Keratinocyte (primary cell): ENCODE results near the gene BORCS5. TPM values are rescaled to one million over a fixed set of nuclear protein-coding genes. Genes with fewer than 3 reads are reported as not detected.
"Not testable (repeated sequence)": the region's sequence is repeated elsewhere in the genome, so short reads cannot be mapped to it uniquely, and the experiment has no call there.

Experiments used
- DNase-seq: peaks from one replicate; pipeline ENCODE4 v3.0.0-alpha.2; 2011; ENCODE audit warnings: low read depth, missing footprints, low spot score
- FAIRE-seq: peaks from 2 replicates; lab custom pipeline; 2011; peaks lifted over from hg19 to GRCh38; lab: Jason Lieb, UNC
- H2AFZ ChIP-seq: 2 replicates; pipeline ENCODE4 v1.6.0; 2012; ENCODE audit warnings: low read length, control low read depth, inconsistent platforms; ENCODE audit not compliant: control insufficient read depth
- H3K27ac ChIP-seq: 2 replicates; pipeline ENCODE4 v1.5.1; 2011; ENCODE audit warnings: low read length; ENCODE audit not compliant: control insufficient read depth, insufficient read depth
- H3K27me3 ChIP-seq: 3 replicates; pipeline ENCODE4 v1.6.0; 2011; ENCODE audit warnings: low read length; ENCODE audit not compliant: control insufficient read depth, insufficient read depth; ENCODE audit errors: extremely low read depth
- H3K36me3 ChIP-seq, 2 experiments: 2 replicates in 1 of 2; 3 replicates in 1 of 2; pipeline ENCODE4 v1.5.1; 2011; ENCODE audit warnings: low read length in 2 of 2, mild to moderate bottlenecking in 1 of 2; ENCODE audit not compliant: control insufficient read depth in 2 of 2, insufficient read depth in 2 of 2; ENCODE audit errors: extremely low read depth in 1 of 2
- H3K4me1 ChIP-seq: 3 replicates; pipeline ENCODE4 v1.5.1; 2011; ENCODE audit warnings: low read length; ENCODE audit not compliant: control insufficient read depth, insufficient read depth; ENCODE audit errors: extremely low read depth
- H3K4me2 ChIP-seq: 3 replicates; pipeline ENCODE4 v1.6.0; 2011; ENCODE audit warnings: low read depth, low read length; ENCODE audit not compliant: control insufficient read depth, insufficient read depth; ENCODE audit errors: extremely low read depth
- H3K4me3 ChIP-seq, 3 experiments: fragments of 200-600 bp in 1 of 3; sonication (generic) in 1 of 3; 2 replicates in 2 of 3; 3 replicates in 1 of 3; pipeline ENCODE4 v1.5.1; 2011 to 2016; ENCODE audit warnings: low read length in 3 of 3, mild to moderate bottlenecking in 3 of 3, control low read depth in 2 of 3, inconsistent platforms in 1 of 3, low read depth in 1 of 3, mixed read lengths in 1 of 3, mixed run types in 1 of 3, moderate library complexity in 1 of 3; ENCODE audit not compliant: control insufficient read depth in 2 of 3, insufficient read depth in 2 of 3; ENCODE audit errors: extremely low read depth in 1 of 3
- H3K79me2 ChIP-seq: 2 replicates; pipeline ENCODE4 v1.6.0; 2012; ENCODE audit warnings: low read length; ENCODE audit not compliant: control insufficient read depth, insufficient read depth
- H3K9ac ChIP-seq: 3 replicates; pipeline ENCODE4 v1.6.0; 2011; ENCODE audit warnings: low read length; ENCODE audit not compliant: control insufficient read depth, insufficient read depth; ENCODE audit errors: extremely low read depth
- H3K9me1 ChIP-seq: 3 replicates; pipeline ENCODE4 v1.6.0; 2011; ENCODE audit warnings: low read length; ENCODE audit not compliant: control insufficient read depth, insufficient read depth; ENCODE audit errors: extremely low read depth
- H3K9me3 ChIP-seq: 2 replicates; pipeline ENCODE4 v1.5.1; 2012; ENCODE audit warnings: low read depth, low read length; ENCODE audit not compliant: control insufficient read depth
- H4K20me1 ChIP-seq: 3 replicates; pipeline ENCODE4 v1.6.0; 2011; ENCODE audit warnings: low read length; ENCODE audit not compliant: control insufficient read depth, insufficient read depth; ENCODE audit errors: extremely low read depth
- EZH2 ChIP-seq: IDR thresholded peaks from one replicate; pipeline ENCODE4 v1.6.1; 2012; ENCODE audit warnings: inconsistent platforms, mild to moderate bottlenecking, low read length, moderate library complexity
- dilution Hi-C: fragments of 300-500 bp; cut with MboI; formaldehyde crosslinking; loops from one replicate; pipeline ENCODE4 v1.7.0; 2020; ENCODE audit warnings: low sequenced_read_pairs; ENCODE audit not compliant: extremely low pct_ligation_motif_present
- polyA plus RNA-seq, 5 experiments: library from polyadenylated mRNA; depleted of rRNA in 3 of 5; stranded (reverse) in 3 of 5; stranded (forward) in 1 of 5; unstranded in 1 of 5; fragments of >200 nt; gene quantifications; 1 replicate in 1 of 5; 2 replicates in 3 of 5; 3 replicates in 1 of 5; pipeline versions ENCODE4 v1.2.1 to v1.2.3, GENCODE V29; 2011 to 2012; ENCODE audit warnings: missing spikeins in 2 of 5, low read depth in 1 of 5, low replicate concordance in 1 of 5
- TF ChIP-seq, protein P1 (sequence below), 3 experiments: IDR thresholded peaks in 1 of 3; conservative IDR thresholded peaks in 1 of 3; optimal IDR thresholded peaks in 1 of 3; 2 replicates in 2 of 3; 3 replicates in 1 of 3; pipeline versions ENCODE3 to v1.5.1; 2011; ENCODE audit warnings: low read length in 3 of 3, mild to moderate bottlenecking in 3 of 3, moderate library complexity in 2 of 3, control low read depth in 1 of 3, inconsistent platforms in 1 of 3; ENCODE audit not compliant: insufficient read depth in 2 of 3; ENCODE audit errors: extremely low read depth in 1 of 3

The BORCS5 gene
- polyA plus RNA-seq, 1 donor (not counting 4 experiments of a cell fraction or from before 2014, with no cell fraction given): 5.4 TPM

DNA sequence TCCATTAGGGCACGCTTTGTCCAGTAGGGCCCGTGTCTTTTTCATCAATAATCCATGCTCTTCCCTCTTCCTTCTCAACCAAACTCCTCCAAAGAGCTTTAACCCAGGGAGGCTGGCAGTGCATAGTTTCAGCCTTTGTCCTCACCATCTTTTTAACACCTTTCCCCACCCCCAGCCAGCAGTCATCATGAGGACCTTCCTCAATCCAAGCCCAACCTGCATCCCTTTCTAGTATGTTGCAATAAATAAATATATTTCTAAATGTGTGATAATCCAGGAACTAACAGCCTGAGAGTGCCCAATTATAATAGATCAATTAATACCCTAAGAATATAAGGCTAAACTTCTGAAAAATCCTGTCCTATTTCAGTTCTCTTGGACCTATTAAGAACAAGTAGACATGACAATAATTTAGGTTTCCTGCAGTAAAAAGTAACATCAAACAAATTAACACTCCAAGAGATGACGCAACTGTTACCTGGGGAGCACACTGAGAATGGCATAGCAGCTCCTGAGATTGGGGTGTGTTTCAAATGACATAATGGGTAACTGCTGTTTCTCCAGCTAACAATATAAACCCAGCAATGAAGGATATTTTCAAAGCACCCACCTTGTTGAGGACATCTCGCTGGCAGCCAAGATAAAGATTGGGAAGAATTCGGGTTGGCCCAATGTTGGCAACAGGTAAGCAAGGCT is 143.2 kb downstream of the BORCS5 start:
- Histone ChIP-seq H3K4me3 (no peak overlapping the region), H3K27me3 (no peaks in the 10 kb centered on the region), H2AFZ (no peak overlapping the region), H3K4me2 (no peak overlapping the region), H3K27ac (no peak overlapping the region), H4K20me1 (no peaks in the 10 kb centered on the region), H3K36me3 (peaks cover 1 to 3% of the 10 kb centered on the region in 2 experiments), H3K9me1 (no peaks in the 10 kb centered on the region), H3K79me2 (no peaks in the 10 kb centered on the region), H3K4me1 (no peaks in the 10 kb centered on the region), H3K9ac (no peak overlapping the region), H3K9me3 (no peaks in the 10 kb centered on the region)
- FAIRE-seq: no peak
- dilution Hi-C loops: no loop called here
- TF ChIP-seq, protein P1, sequence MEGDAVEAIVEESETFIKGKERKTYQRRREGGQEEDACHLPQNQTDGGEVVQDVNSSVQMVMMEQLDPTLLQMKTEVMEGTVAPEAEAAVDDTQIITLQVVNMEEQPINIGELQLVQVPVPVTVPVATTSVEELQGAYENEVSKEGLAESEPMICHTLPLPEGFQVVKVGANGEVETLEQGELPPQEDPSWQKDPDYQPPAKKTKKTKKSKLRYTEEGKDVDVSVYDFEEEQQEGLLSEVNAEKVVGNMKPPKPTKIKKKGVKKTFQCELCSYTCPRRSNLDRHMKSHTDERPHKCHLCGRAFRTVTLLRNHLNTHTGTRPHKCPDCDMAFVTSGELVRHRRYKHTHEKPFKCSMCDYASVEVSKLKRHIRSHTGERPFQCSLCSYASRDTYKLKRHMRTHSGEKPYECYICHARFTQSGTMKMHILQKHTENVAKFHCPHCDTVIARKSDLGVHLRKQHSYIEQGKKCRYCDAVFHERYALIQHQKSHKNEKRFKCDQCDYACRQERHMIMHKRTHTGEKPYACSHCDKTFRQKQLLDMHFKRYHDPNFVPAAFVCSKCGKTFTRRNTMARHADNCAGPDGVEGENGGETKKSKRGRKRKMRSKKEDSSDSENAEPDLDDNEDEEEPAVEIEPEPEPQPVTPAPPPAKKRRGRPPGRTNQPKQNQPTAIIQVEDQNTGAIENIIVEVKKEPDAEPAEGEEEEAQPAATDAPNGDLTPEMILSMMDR (optimal IDR thresholded peaks at IDR 0.05 in 1 of 3, IDR thresholded peaks at IDR 0.05 in 1 of 3, conservative IDR thresholded peaks at IDR 0.05 in 1 of 3; ENCODE audit: extremely low read depth in 1 of 3, insufficient read depth in 2 of 3, low read length in 3 of 3): no peak
- no peak for TF ChIP-seq EZH2
- no peak for DNase-seq

DNA sequence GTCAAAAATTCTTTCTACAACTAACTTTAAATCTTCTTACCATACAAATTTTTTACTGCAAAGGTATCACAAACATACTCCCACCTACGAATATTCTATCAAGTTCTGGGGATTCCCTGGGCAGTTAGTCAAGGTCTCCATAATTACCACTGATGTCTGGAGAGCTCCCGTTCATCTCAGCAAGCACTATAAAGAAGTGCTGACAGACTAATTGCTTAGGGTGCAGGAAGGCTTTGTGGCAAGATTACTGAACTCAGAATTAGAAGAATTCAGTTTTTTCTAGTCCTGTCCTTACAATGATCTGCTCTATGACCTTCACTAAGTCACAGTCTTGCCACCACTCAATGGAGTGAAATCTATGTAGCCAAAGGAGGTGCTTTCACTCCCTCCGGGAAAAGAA is 144.2 kb downstream of the BORCS5 start:
- Histone ChIP-seq H3K9me3 (no peaks in the 10 kb centered on the region), H3K27me3 (no peaks in the 10 kb centered on the region), H3K4me3 (no peak overlapping the region), H3K9me1 (no peaks in the 10 kb centered on the region), H3K9ac (no peak overlapping the region), H3K27ac (no peak overlapping the region), H3K4me1 (no peaks in the 10 kb centered on the region), H3K36me3 (no peaks in the 10 kb centered on the region), H4K20me1 (no peaks in the 10 kb centered on the region), H2AFZ (no peak overlapping the region), H3K4me2 (no peak overlapping the region), H3K79me2 (no peaks in the 10 kb centered on the region)
- TF ChIP-seq EZH2: no peak
- TF ChIP-seq, protein P1 (optimal IDR thresholded peaks at IDR 0.05 in 1 of 3, IDR thresholded peaks at IDR 0.05 in 1 of 3, conservative IDR thresholded peaks at IDR 0.05 in 1 of 3; ENCODE audit: extremely low read depth in 1 of 3, insufficient read depth in 2 of 3, low read length in 3 of 3): no peak
- no peak for FAIRE-seq
- no peak for DNase-seq
- dilution Hi-C loops: no loop called here

DNA sequence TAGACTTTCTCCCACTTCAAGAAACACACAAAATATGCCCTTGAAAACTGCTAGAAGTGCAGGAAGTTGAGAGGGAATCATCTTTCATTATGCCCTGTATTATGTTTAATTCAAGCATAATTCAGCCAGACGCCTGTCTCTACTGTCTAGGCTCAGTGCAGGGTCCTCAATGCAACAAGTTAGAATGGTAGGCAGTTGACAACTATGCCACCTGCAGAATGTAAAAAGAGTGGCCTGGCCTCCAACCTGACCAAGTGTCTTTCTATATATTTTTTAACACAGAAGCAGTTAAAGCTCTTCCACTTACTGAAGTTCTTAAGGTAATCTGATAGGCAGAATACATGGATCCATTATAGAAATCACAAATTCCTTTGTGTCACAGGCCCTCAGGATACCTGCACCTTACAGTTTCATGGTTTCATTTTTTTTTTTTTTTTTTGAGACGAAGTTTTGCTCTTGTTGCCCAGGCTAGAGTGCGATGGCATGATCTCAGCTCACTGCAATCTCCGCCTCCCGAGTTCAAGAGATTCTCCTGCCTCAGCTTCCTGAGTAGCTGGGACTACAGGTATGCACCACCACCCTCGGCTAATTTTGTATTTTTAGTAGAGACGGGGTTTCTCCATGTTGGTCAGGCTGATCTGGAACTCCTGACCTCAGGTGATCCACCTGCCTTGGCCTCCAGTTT is 145.4 kb downstream of the BORCS5 start:
- H3K36me3 ChIP-seq, H4K20me1 ChIP-seq, H3K9me3 ChIP-seq, H3K4me2 ChIP-seq, dilution Hi-C loops, H3K27me3 ChIP-seq, H3K4me1 ChIP-seq, H3K27ac ChIP-seq, H3K4me3 ChIP-seq, H2AFZ ChIP-seq, H3K9me1 ChIP-seq, H3K9ac ChIP-seq, DNase-seq, FAIRE-seq, H3K79me2 ChIP-seq: not testable (repeated sequence)
